ENCODE results near the gene CNPY4. TPM values are rescaled to one million over a fixed set of nuclear protein-coding genes. Genes with fewer than 3 reads are reported as not detected.

The CNPY4 gene
- total and polyA plus RNA-seq, 10 of the 15 experiments (the other 5 are each of a cell fraction or from before 2014, with no cell fraction given), result 2.5 to 9.2 (median 6.8) TPM

DNA sequence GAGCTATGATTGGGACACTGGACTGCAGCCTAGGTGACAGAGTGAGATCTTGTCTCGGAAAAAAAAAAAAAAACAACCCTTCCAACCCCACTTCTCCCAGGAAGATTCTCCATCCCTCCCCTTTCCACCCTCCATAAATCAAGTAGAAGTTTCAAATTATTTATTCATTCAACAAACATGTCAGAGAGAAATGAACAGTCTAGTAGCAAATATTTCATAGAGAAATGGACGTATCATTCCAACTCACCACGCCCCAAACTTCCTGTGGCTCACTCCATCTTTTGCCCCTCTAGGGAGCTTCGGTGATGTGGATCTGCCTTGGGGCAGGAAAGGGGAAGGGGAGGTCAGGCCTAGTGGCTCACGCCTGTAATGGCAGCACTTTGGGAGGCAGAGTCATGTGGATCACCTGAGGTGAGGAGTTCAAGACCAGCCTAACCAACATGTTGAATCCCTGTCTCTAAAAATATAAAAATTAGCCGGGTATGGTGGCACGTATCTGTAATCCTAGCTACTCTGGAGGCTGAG is 39.7 kb downstream of the CNPY4 start:
- peaks cover 0 to 13% of the 10 kb centered on the region in 2 experiments; a peak in 3 of 4 replicates for H3K36me3 ChIP-seq (ENCODE audit: control insufficient read depth in 2 of 2, insufficient read depth in 2 of 2, low read length in 1 of 2)
- H3K4me2 ChIP-seq (ENCODE audit: control insufficient read depth, insufficient read depth), result peak overlapping the region; percentile 64
- no peak for DNase-seq (ENCODE audit: low read depth, low spot score)
- peak overlapping the region; percentile 80 for H3K9ac ChIP-seq (ENCODE audit: control insufficient read depth, insufficient read depth, low read length)
- TF ChIP-seq MEF2B (IDR thresholded peaks at IDR 0.05; ENCODE audit: partially characterized antibody, poor library complexity, severe bottlenecking), result no peak
- no peak for TF ChIP-seq SREBF2 (IDR thresholded peaks at IDR 0.05; ENCODE audit: low read length)
- no peak for TF ChIP-seq JUNB (IDR thresholded peaks at IDR 0.05)
- 0 out of 2 replicates have a peak, but pooled peaks have one; percentile 46 for TF ChIP-seq YBX1 (IDR thresholded peaks at IDR 0.05)
- no peak for ATAC-seq
- intact Hi-C loops (cut with micrococcal nuclease; ENCODE audit: unreplicated experiment) (no loop called here), in situ Hi-C loops (cut with MboI) (no loop called here)
- no peaks in the 10 kb centered on the region for H3K9me3 ChIP-seq (replicated peaks; ENCODE audit: control insufficient read depth, insufficient read depth, low read length)
- 43% methylated on average over 7 of the region's 7 CpGs for WGBS (ENCODE audit: insufficient coverage, insufficient replicate concordance, low lambda C conversion rate, missing lambda C conversion rate)
- peaks cover 13% of the 10 kb centered on the region; the same call in 1 of the 2 replicates for H3K4me1 ChIP-seq (ENCODE audit: control insufficient read depth, insufficient read depth, low read length)
- ChIA-PET SMC1A (ENCODE audit: uncharacterized antibody, unreplicated experiment) (interaction anchor here (0.8 kb wide), 1 partner anchor 31 kb away, joined by 3 read pairs; no protein-coding TSS in a partner anchor), CTCF (interaction anchor here (0.6 to 1.9 kb wide), 3 partner anchors 9 to 26 kb away, joined by 3 to 7 read pairs (median 6); partner anchors contain the start of gene GAL3ST4), RAD21 (ENCODE audit: unreplicated experiment) (interaction anchor here (0.9 kb wide), 1 partner anchor 9 kb away, joined by 3 read pairs; the partner anchor contains the start of gene GAL3ST4), POLR2A (interaction anchor here (0.6 to 3.7 kb wide), 6 partner anchors 9 to 98 kb away, joined by 3 to 28 read pairs (median 4); partner anchors contain the start of gene LAMTOR4)
- peak overlapping the region; percentile 77; the same call in 1 of the 2 replicates for H3K27ac ChIP-seq (ENCODE audit: control insufficient read depth, insufficient read depth)
- H3K79me2 ChIP-seq (ENCODE audit: control insufficient read depth, insufficient read depth, low read length), result peaks cover 11% of the 10 kb centered on the region
- no peaks in the 10 kb centered on the region for H3K27me3 ChIP-seq (replicated peaks in 1 of 2; ENCODE audit: control insufficient read depth in 2 of 2, insufficient read depth in 2 of 2, low read length in 1 of 2)
- peak overlapping the region; percentile 89 for H3K4me3 ChIP-seq
- BruUV-seq (replicated peaks), result no TSS peak
- H4K20me1 ChIP-seq (ENCODE audit: control insufficient read depth, insufficient read depth), result no peaks in the 10 kb centered on the region
- H2AFZ ChIP-seq (ENCODE audit: control insufficient read depth, low read depth, low read length), result peak overlapping the region; percentile 85
- FAIRE-seq, result no peak

DNA sequence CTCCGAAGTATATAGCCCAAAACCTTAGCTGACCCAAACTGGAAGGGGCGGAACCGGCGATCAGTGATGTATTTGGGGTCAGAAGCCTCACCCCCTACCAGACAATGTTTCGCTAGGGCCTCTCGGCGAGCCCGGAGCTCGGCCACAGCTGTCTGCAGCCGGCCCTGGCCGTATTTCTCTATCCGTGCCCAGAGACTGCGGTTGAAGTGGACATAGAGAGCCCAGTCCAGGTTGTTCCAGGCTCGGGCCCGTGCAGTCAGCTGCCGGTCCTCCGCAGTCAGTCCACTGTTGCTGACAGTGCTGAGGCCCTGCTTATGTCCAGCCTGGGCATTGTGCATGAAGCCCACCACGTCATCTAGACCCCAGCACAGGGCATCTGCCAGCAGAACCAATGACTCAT is 40.6 kb downstream of the CNPY4 start:
- H3K9ac ChIP-seq (ENCODE audit: control insufficient read depth, insufficient read depth, low read length), result no peak overlapping the region
- ChIA-PET RAD21 (ENCODE audit: unreplicated experiment) (no interaction called here), CTCF (interaction anchor here (0.5 to 1.9 kb wide), 3 partner anchors 8 to 58 kb away, joined by 3 to 7 read pairs (median 6); partner anchors contain the start of gene GAL3ST4), SMC1A (ENCODE audit: uncharacterized antibody, unreplicated experiment) (interaction anchor here (1.3 kb wide), 1 partner anchor 10 kb away, joined by 3 read pairs; no protein-coding TSS in a partner anchor), POLR2A (interaction anchor here (0.6 to 2.2 kb wide), 3 partner anchors 10 to 240 kb away, joined by 3 to 9 read pairs (median 3); no protein-coding TSS in a partner anchor)
- ATAC-seq (no peak), DNase-seq (ENCODE audit: low read depth, low spot score) (no peak), FAIRE-seq (no peak)
- H3K9me3 ChIP-seq (replicated peaks; ENCODE audit: control insufficient read depth, insufficient read depth, low read length), result no peaks in the 10 kb centered on the region
- no TSS peak for BruUV-seq (replicated peaks)
- peaks cover 11% of the 10 kb centered on the region for H3K79me2 ChIP-seq (ENCODE audit: control insufficient read depth, insufficient read depth, low read length)
- TF ChIP-seq MYC (IDR thresholded peaks at IDR 0.05; ENCODE audit: insufficient read depth, insufficient read length, insufficient replicate concordance, low read length, severe bottlenecking) (no peak), MXI1 (IDR thresholded peaks at IDR 0.05; ENCODE audit: low read depth, low read length) (no peak), FOS (IDR thresholded peaks at IDR 0.05; ENCODE audit: borderline replicate concordance, extremely low read depth, insufficient read length) (no peak), CHD2 (IDR thresholded peaks at IDR 0.05; ENCODE audit: borderline replicate concordance, low read depth, low read length) (no peak), RAD21 (IDR thresholded peaks at IDR 0.05; ENCODE audit: insufficient read depth, low read depth, low read length) (no peak), SREBF1 (IDR thresholded peaks at IDR 0.05; ENCODE audit: low read length) (no peak)
- H3K4me3 ChIP-seq, result no peak overlapping the region
- no peak overlapping the region for H3K27ac ChIP-seq (ENCODE audit: control insufficient read depth, insufficient read depth)
- H3K4me2 ChIP-seq (ENCODE audit: control insufficient read depth, insufficient read depth), result no peak overlapping the region
- no peaks in the 10 kb centered on the region for H3K27me3 ChIP-seq (replicated peaks in 1 of 2; ENCODE audit: control insufficient read depth in 2 of 2, insufficient read depth in 2 of 2, low read length in 1 of 2)
- H3K36me3 ChIP-seq (ENCODE audit: control insufficient read depth in 2 of 2, insufficient read depth in 2 of 2, low read length in 1 of 2), result peaks cover 0 to 12% of the 10 kb centered on the region in 2 experiments; a peak in 3 of 4 replicates
- H3K4me1 ChIP-seq (ENCODE audit: control insufficient read depth, insufficient read depth, low read length), result peaks cover 13% of the 10 kb centered on the region; the same call in 1 of the 2 replicates
- intact Hi-C loops (cut with micrococcal nuclease; ENCODE audit: unreplicated experiment), result no loop called here
- in situ Hi-C loops (cut with MboI), result no loop called here
- 91% methylated on average over 18 of the region's 18 CpGs for WGBS (ENCODE audit: insufficient coverage, insufficient replicate concordance, low lambda C conversion rate, missing lambda C conversion rate)
- no peak overlapping the region for H2AFZ ChIP-seq (ENCODE audit: control insufficient read depth, low read depth, low read length)
- H4K20me1 ChIP-seq (ENCODE audit: control insufficient read depth, insufficient read depth), result no peaks in the 10 kb centered on the region

Measured in GM12878 (cell line).